IPS-NIHi7 (cell line): ENCODE data around the gene NXPH3.

Source experiments
- DNase-seq: peaks from one replicate; pipeline ENCODE4 v3.0.0; 2012; ENCODE audit warnings: mixed read lengths; ENCODE audit errors: extremely low spot score

Gene NXPH3

DNA sequence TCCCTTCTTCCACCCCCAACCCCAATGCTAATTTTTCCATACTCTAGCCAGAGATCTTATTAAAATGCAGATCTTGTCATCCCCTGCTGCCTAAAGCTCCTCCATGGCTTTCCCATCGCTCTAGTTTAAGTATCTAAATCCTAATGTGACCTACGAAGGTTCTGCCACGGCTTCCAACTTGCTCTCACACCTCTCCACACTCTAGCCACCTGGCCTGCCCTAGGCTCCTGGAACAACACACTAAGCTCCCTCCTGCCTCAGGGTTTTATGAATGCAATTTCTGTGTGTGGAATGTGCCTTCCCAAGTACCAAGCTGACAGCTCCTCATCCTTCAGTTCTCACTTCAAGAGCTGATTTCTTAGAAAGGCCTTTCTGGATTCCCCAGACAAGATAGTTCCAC lies 16.6 kb downstream of the NXPH3 start:
- DNase-seq = no peak

DNA sequence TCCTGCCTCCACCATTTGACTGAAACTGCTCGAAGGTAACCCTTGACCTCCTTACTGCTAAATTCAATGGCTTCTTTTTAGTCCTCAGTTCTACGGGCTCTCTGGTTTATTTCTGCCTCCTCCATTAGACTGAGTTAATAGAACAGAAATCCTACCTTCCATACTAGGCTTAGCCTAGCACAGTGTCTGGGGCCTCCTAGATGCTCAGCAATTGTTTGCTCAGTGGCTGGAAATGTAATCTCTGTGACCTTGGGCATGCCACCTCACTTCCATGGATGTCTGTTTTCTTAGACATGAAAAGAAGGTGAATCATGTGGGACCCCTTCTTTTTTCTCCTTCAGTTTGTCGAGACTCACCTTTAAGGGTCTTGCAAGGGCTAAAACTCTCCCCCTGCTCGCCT lies 19.7 kb downstream of the NXPH3 start:
- DNase-seq = no peak

DNA sequence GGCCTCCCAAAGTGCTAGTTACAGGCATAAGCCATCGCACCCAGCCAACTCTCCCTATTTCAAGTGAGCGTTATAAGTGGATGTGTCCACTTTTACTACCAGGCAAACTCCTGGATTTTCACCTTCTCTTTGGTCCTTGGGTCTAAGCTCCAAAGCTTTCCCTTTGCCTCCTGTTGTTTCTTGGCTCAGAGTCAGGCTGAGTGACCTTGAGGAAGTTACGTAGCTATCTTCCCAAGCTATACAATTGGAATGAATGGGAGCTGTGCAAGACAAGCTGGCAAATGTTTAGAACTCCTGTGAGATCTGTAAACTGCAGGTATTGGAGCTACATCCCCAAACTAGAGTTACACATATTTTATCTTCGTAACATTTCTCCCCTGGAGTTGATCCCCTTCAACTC lies 20.3 kb downstream of the NXPH3 start:
- no peak for DNase-seq

DNA sequence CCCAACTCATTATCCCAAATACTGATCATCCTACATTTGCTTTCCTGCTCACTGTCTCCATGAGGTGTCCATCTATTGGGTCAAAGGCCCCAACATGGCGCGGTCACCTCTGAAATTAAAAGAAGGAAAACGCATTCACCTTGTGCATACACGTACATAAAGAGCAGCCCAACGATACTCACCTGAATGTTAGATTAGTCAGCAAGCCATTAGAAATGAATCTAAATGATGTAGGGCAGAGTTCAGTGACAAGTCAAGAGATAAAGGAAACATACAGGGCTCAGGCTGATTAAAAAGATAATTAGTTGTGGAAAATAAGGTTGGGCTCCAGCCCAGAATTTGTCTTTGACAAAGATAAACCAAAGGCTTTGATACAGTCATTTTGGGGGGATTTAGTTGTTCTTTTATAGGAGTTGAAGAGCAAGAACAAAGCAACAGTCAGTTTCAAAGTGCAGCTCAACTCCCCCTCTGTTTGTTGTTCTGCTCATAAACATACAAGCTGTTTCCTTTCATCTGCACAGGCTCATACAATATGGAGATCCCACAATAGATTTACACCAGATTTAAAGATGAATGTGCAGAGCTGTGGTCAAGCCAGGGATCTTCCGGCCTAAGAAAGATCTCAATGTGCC lies 21.1 kb downstream of the NXPH3 start:
- DNase-seq = no peak

DNA sequence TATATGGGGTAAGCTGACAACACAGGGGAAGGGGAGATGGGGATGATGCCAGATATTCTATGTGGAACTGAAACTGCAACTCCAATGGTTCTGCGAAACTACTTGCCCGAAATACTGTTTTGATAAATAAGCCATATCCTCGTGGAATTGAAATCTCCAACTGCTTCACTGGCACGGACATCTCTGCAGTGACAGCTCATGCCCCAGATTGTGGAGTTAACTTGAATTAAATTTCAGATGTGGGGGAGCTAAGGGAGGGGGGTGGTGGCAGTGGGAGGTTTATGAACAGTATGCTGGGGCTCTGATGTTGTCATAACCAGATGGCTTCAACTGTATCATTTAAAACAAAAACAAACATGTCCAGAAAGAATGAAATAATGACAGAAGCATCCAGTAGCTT lies 21.8 kb downstream of the NXPH3 start:
- no peak for DNase-seq

DNA sequence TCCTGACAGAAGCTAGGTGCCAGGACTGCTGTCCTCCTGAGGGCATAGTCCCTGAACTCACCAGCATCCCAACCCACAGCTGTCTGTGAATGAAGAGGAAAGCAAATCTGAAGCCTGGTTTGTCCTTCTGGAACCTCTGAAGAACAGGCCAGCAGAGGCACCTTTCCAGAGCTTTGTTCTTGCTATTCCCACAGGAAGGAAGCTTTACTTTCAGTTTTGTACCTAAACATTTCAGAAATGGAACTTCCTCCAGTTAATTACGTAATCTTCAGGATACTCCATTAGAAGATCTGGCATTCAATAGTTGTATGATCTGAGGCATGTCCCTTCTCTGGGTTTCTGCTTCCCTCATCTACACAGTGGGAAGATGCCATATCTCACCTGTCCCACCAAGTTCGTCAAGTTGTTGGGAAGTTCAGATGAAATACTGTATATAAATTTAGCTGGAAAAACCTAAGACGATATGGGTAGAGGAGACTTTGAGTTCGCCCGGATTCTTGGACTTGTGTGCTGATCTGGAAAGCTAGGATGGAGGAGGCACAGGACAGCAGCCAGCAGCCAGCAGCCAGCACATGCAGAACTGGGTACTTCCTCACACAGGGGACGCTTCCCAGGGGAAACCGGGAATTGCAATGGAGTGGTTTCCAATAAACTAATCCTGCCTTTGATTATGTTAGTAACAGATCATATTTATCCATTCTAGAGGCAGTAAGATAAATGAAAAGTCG lies 22.4 kb downstream of the NXPH3 start:
- DNase-seq = no peak

DNA sequence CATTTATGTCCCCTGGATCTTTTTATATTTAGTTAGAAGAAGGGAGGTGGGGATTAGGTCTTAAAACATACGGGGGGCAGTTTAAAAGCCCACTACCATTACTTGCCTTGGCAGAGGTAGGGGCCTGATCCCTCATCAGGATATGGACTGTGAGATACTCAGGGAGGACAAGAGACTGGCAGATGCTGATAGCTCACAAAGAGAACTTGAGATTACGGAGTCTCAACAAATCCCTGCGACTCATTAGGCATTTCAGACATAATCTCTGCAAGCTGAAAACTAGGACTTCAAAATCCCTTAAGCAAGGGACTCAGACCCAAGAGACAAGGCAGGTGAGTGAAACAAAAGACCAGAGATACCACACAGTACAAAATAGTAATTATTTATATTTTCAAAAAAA lies 23.2 kb downstream of the NXPH3 start:
- DNase-seq = no peak

DNA sequence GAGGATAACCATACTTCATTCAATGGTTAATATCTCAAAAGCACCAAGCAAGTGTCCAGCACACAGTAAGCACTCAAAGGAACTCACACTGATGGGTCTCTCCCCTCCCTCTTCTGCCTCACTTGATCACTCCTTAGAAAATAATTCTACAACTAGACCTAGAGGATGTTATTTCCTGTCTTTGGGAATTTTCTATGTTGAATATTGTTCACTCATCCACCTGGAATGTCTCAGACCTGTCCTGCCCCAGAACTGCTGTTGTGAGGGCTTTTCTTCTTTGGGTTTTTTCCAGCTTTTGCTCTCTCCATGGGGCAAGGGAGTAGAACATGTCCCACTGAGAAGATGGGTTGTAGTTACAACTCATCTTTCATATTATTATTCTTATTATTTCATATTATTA lies 25.3 kb downstream of the NXPH3 start:
- no peak for DNase-seq

DNA sequence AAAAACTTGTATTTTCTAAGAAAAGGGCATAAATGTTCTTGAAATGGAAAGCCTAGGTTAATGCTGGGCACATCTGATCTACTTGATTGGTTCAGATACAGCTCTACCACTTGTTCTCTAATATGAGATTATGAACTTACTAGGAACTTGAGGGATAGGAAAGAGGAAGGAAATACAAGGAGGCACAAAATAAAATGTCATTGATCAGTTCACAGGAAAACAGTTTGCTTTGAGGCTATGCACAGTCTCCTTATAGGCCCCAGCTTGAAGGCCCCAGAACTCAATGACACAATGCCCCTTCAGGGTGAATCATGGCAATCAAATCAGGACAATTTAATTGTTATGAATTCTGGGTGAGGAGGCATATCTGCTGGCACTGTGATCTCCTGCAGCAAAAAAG lies 27.1 kb downstream of the NXPH3 start:
- DNase-seq = no peak

DNA sequence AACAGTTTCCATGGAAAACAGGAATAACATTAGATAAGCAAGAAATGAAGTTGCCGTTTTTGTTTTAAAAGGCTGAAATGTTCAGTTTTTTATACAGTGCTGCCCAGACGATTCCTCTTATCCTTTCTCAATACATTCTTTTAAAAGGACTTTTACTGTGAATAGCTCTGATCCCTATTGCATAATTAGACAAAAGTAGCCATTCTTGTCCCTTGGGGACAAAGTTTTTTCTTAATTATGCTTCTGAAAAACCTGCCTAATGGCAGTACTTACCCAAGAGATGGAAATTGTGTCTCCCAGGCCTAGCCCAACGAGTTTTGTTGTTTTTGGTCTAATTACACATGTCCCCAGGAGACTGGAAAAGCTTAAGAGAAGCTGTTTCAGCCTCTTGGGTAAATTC lies 27.6 kb downstream of the NXPH3 start:
- no peak for DNase-seq

DNA sequence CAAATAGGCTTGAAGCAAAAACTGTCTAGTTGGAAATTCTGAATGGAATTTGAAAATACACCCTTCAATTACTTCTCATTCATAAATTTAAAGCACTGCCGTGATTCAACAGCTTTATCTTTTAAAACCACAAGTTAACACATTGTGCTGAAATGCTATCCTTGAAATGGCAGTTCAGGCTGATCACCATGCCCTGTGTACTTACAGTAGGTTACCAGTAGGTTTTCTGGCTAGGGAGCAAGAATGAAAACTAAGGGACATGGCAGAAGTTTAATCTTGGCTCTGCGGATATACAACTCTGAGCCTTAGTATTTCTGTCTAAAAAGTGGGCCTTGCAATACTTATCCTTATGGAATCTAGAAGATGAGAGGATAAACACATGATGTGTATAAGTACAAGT lies 28.0 kb downstream of the NXPH3 start:
- DNase-seq = no peak

DNA sequence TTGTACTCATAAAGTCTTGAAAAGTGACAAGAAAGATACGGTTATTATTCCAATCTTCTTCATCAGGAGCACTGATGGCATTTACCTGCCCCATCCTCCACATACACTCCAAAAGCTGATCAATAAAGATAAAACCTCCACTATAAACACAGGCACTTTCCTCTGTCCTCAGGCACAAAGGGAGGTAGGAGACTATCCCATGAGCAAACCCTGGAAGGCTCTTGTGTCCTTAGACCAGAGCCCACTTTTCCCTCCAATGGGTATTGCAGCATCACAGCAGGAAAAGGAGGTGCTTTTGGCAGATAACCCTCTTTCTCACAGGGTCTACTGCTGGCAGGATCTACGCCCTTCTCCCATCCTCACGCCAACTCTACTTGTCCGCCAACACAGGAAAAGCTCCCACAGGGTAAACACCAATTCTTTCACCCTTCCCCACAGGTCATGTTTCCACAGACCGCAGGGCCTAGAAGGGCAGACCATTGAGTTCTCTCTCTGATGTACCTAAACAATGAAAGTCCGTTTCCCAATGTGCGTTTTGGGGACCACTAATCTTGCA lies 28.7 kb downstream of the NXPH3 start:
- DNase-seq = no peak

DNA sequence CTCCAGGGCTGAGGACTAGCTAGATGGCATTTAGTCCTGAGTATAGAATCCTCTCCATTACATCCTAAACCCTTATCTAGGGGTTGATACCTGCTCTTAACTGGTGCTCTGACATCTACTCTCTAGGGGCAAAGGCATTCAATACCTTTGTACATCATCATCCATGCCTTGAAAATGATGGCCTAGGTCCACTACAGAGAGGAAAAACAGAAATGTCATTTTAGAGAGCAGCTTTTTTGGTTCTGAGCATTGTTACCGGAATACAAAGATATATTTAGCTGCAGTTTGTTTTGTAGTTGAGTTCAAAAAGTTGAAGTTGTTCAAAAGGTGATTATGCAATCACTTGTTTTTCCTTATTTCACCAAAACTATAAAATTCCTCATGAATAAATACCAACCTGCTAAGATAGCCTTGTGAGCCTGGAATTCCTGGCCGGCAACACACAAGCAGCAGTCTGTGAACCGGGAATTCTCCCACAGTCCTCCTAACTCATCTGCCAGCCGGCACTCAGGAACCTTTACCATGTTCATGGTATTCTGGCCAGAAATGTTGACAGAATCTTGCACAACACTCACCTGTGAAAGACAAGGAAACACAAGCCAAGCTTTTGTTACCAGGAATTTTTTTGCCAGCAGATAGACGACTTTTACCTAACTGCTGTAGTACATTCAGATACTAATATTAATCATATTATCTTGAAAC lies 35.4 kb downstream of the NXPH3 start:
- no peak for DNase-seq

DNA sequence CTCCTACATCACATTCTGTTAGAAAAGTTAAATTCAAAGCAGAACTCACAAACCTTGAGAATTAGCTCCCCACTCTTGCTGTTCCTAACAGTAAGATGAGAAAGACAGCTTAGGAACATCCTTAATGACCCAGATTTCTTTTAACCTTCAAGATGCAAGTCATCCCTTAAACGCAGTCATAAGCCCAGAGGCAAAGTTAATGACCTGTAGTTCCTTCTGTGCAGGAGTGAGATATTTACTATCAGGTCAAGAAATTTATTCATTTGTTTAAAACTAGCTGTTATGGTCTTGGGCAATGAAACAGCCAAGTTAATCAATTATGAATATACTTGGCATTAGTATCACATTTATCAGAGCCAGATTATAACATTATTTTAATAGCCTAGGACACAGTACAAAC lies 37.1 kb downstream of the NXPH3 start:
- no peak for DNase-seq

DNA sequence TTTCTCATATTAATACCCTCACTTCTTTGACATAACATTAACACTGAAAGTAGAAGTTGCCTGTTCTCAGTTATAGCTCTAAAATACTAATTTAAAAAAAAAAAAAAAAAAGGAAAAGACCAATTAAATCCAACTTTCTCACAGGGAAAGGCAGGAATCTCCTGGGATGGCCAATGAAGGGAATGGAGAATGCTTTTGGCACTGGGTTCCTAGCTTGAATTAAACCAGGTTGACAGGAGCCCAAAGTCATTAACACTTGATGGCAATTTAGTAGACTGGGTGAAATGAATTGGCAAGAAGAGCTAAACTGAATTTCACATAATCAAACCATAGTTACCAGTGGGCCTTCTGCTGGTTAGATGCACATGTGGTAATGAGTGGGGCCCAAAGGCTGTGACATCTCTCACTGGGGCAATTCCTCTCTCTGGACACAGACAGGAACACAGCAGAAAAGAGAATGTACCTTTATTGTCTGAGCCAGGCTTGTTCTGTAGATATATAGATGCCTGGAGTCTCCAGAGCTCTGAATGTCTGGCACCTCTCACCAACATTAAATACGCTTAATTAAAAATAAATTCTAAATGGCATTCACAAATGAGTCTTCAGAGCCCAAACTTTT lies 37.6 kb downstream of the NXPH3 start:
- no peak for DNase-seq

DNA sequence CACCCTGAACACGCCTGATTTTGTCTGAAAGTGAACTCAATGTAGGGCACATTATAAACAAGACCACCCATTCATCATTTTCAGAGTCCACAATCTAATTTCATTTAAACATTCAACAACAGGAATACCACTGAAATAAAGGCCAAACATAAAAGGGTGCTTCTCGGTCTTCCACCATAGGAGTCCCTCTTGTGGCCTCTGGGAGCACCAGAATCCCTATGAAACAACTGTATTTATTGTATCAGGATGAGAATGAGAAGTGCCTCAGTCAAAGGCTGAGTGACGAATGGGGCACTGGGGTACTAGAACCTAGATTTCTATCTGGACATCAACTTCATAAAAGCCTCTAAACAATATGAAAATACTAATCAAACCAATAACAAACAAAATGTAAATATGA lies 40.4 kb downstream of the NXPH3 start:
- DNase-seq = peak; percentile 25

DNA sequence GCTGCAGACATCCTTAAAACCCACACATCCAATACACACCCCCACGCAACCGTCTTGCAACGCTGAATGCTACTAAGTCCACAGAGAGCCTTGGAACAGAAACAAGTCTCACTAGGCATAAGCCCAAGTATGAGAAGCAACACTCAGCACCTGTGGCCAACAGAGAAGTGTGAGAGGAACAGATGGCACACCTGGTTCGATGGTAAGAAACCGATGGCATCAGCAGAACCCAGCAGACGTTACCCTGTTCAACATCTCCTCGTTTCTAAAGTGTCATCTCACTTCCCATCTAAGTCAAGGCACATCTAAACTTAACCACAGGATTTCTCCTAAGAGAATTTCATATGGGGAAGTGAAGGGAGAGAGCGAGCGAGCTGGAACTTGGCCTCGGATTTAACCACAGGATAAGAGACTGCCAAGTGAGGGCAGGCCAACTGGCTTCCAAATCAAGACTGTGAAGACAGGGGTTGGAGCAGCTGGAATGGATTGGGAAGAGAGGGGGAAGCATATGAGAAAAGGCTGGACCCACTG lies 41.0 kb downstream of the NXPH3 start:
- no peak for DNase-seq

DNA sequence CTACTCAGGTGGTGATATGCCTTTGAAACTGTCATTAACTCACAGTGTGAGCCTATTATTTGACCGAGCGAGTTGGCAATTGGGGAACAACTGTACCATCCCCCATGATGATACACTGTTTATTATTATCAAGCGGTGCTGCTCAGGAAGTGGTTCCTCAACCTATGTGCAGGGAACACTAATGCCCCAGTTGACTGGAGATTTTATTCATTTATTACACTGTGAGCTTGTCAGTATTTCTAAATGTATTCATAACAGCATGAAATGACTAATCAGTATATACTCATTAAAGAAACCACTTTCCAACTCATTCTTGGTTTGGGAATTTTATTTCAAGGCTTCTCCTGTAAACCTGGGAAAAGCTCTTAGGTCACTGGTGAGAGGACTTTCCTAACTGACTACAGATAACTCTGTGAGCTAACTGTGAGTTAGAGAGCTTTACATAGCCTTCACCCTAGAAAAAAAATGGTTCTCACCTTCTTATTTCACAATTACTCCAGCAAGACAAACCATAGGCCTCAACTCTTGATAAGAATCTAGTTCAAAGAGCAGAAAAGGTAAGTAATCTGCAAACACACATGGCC lies 42.4 kb downstream of the NXPH3 start:
- no peak for DNase-seq

DNA sequence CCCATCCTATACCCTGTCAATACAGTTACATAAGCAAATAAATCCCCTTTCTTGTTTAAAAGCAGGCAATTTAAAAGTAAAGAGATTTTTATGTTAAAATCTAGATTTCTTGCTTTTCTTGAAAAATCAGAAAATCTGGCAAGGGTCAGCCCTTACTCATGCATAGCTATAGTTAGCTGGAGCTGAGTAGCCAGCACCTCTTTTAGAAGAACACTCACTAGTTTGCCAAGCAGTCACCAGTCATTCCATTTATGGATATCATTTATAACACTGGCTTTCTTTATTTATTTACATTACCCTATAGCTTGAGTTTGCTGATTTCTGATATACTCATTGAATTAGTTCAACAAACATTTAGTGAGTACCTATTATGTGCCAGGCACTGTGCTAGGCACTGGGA lies 45.7 kb downstream of the NXPH3 start:
- no peak for DNase-seq

DNA sequence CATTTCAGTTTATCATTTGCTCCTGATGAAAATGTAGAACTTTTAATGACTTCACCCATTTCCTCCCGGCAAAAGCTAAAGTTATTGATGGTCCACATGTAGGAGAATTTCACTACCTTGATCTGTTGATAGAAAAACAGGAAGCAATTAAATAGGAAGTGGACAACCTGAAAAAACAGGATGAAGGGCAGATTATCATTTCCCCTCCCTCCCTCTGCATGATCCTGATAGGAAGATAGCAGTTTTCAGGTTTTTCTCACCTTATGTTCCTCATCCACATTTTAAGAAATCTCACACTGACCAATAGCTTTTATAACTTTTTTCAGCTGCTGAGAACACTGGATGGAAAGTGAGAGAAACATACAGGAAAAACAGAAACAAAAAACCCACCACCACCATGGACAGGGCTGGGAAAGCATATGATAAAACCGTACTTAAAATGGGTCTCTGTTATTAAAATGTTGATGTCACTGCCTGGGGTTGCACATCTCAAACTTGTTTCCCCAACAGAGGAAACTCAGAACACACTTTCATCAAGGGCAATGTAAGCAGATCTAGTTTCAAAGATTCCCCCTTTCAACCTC lies 46.4 kb downstream of the NXPH3 start:
- DNase-seq = no peak

DNA sequence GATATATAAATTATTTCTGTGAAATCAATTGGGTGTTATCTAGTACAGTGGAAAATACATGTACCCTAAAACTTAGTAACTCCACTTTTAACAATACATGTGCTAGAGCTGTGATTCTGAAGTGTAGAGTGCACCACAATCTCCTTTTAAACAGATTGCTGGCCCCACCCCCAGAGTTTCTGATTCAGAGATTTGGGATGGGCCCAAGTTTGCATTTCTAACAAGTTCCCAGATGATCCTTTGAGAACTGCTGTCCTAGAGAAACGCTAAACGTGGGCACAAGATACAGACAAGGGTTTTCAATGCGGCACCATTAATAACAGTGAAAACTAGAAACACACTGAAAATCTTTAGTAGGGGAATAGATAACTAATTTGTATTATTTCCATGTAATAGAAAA lies 49.2 kb downstream of the NXPH3 start:
- no peak for DNase-seq
